ENCODE data around the gene ASPSCR1.
"Not testable (repeated sequence)": the region's sequence is repeated elsewhere in the genome, so short reads cannot be mapped to it uniquely, and the experiment has no call there.

ASPSCR1 gene

GRCh38 chr17:81942167-81942553 lies 35.3 kb upstream of the ASPSCR1 start:
- H3K4me3 ChIP-seq (ENCODE audit: low read depth in 1 of 2, low read length in 2 of 2), result peak overlapping the region in 1 of 2 donors; percentile 59
- H3K36me3 ChIP-seq (ENCODE audit: control insufficient read depth in 1 of 2, insufficient read depth in 2 of 2, low read length in 2 of 2), result no peaks in the 10 kb centered on the region
- H3K9ac ChIP-seq (ENCODE audit: low read depth in 1 of 2, low read length in 2 of 2), result no peak overlapping the region
- H3K4me1 ChIP-seq (ENCODE audit: control insufficient read depth in 1 of 2, insufficient read depth in 2 of 2, low read length in 2 of 2), result peaks cover 0 to 18% of the 10 kb centered on the region in 2 donors
- no peaks in the 10 kb centered on the region for H3K9me3 ChIP-seq (ENCODE audit: control insufficient read depth in 1 of 2, low read length in 2 of 2)
- no peaks in the 10 kb centered on the region for H3K27me3 ChIP-seq (ENCODE audit: control insufficient read depth in 1 of 2, insufficient read depth in 2 of 2, low read length in 2 of 2)
- H3K27ac ChIP-seq (ENCODE audit: low read depth, low read length), result no peak overlapping the region

GRCh38 chr17:81944858-81945257 lies 32.6 kb upstream of the ASPSCR1 start:
- no peak overlapping the region for H3K4me3 ChIP-seq (ENCODE audit: low read depth in 1 of 2, low read length in 2 of 2)
- no peak overlapping the region for H3K27ac ChIP-seq (ENCODE audit: low read depth, low read length)
- H3K4me1 ChIP-seq (ENCODE audit: control insufficient read depth in 1 of 2, insufficient read depth in 2 of 2, low read length in 2 of 2), result peaks cover 0 to 18% of the 10 kb centered on the region in 2 donors
- no peaks in the 10 kb centered on the region for H3K9me3 ChIP-seq (ENCODE audit: control insufficient read depth in 1 of 2, low read length in 2 of 2)
- H3K9ac ChIP-seq (ENCODE audit: low read depth in 1 of 2, low read length in 2 of 2), result no peak overlapping the region
- no peaks in the 10 kb centered on the region for H3K36me3 ChIP-seq (ENCODE audit: control insufficient read depth in 1 of 2, insufficient read depth in 2 of 2, low read length in 2 of 2)
- H3K27me3 ChIP-seq (ENCODE audit: control insufficient read depth in 1 of 2, insufficient read depth in 2 of 2, low read length in 2 of 2), result no peaks in the 10 kb centered on the region

GRCh38 chr17:81947189-81947588 lies 30.2 kb upstream of the ASPSCR1 start, which contains the start of gene MYADML2:
Gene MYADML2, minus strand, starts transcription at chr17:81947233. Its CDS starts 5,492 bp downstream, at chr17:81941741.
- Histone ChIP-seq H3K9me3 (ENCODE audit: control insufficient read depth in 1 of 2, low read length in 2 of 2) (no peaks in the 10 kb centered on the region), H3K36me3 (ENCODE audit: control insufficient read depth in 1 of 2, insufficient read depth in 2 of 2, low read length in 2 of 2) (no peaks in the 10 kb centered on the region), H3K9ac (ENCODE audit: low read depth in 1 of 2, low read length in 2 of 2) (no peak within 1 kb of the TSS), H3K27me3 (ENCODE audit: control insufficient read depth in 1 of 2, insufficient read depth in 2 of 2, low read length in 2 of 2) (no peaks in the 10 kb centered on the region), H3K4me1 (ENCODE audit: control insufficient read depth in 1 of 2, insufficient read depth in 2 of 2, low read length in 2 of 2) (no peaks in the 10 kb centered on the region), H3K27ac (ENCODE audit: low read depth, low read length) (no peak within 1 kb of the TSS), H3K4me3 (ENCODE audit: low read depth in 1 of 2, low read length in 2 of 2) (no peak within 1 kb of the TSS)

GRCh38 chr17:81948635-81949378 lies 28.6 kb upstream of the ASPSCR1 start:
- Histone ChIP-seq H3K9me3 (ENCODE audit: control insufficient read depth in 1 of 2, low read length in 2 of 2) (no peaks in the 10 kb centered on the region), H3K9ac (ENCODE audit: low read depth in 1 of 2, low read length in 2 of 2) (no peak overlapping the region), H3K27me3 (ENCODE audit: control insufficient read depth in 1 of 2, insufficient read depth in 2 of 2, low read length in 2 of 2) (no peaks in the 10 kb centered on the region), H3K4me1 (ENCODE audit: control insufficient read depth in 1 of 2, insufficient read depth in 2 of 2, low read length in 2 of 2) (no peaks in the 10 kb centered on the region), H3K27ac (ENCODE audit: low read depth, low read length) (no peak overlapping the region), H3K36me3 (ENCODE audit: control insufficient read depth in 1 of 2, insufficient read depth in 2 of 2, low read length in 2 of 2) (no peaks in the 10 kb centered on the region), H3K4me3 (ENCODE audit: low read depth in 1 of 2, low read length in 2 of 2) (no peak overlapping the region)

- no peaks in the 10 kb centered on the region for H3K36me3 ChIP-seq (ENCODE audit: control insufficient read depth in 1 of 2, insufficient read depth in 2 of 2, low read length in 2 of 2)
- H3K9ac ChIP-seq (ENCODE audit: low read depth in 1 of 2, low read length in 2 of 2), result no peak overlapping the region
- no peaks in the 10 kb centered on the region for H3K9me3 ChIP-seq (ENCODE audit: control insufficient read depth in 1 of 2, low read length in 2 of 2)
- H3K4me3 ChIP-seq (ENCODE audit: low read depth in 1 of 2, low read length in 2 of 2), result no peak overlapping the region
- H3K4me1 ChIP-seq (ENCODE audit: control insufficient read depth in 1 of 2, insufficient read depth in 2 of 2, low read length in 2 of 2), result no peaks in the 10 kb centered on the region
- no peak overlapping the region for H3K27ac ChIP-seq (ENCODE audit: low read depth, low read length)
- no peaks in the 10 kb centered on the region for H3K27me3 ChIP-seq (ENCODE audit: control insufficient read depth in 1 of 2, insufficient read depth in 2 of 2, low read length in 2 of 2)
These were observed 26.9 kb upstream of the ASPSCR1 start for GRCh38 chr17:81950501-81950900.

GRCh38 chr17:81951785-81952684 lies 25.4 kb upstream of the ASPSCR1 start:
- Histone ChIP-seq H3K36me3 (ENCODE audit: control insufficient read depth in 1 of 2, insufficient read depth in 2 of 2, low read length in 2 of 2) (no peaks in the 10 kb centered on the region), H3K9me3 (ENCODE audit: control insufficient read depth in 1 of 2, low read length in 2 of 2) (no peaks in the 10 kb centered on the region), H3K4me3 (ENCODE audit: low read depth in 1 of 2, low read length in 2 of 2) (no peak overlapping the region), H3K27me3 (ENCODE audit: control insufficient read depth in 1 of 2, insufficient read depth in 2 of 2, low read length in 2 of 2) (no peaks in the 10 kb centered on the region), H3K4me1 (ENCODE audit: control insufficient read depth in 1 of 2, insufficient read depth in 2 of 2, low read length in 2 of 2) (no peaks in the 10 kb centered on the region), H3K27ac (ENCODE audit: low read depth, low read length) (no peak overlapping the region), H3K9ac (ENCODE audit: low read depth in 1 of 2, low read length in 2 of 2) (no peak overlapping the region)

- Histone ChIP-seq H3K27ac (ENCODE audit: low read depth, low read length) (no peak overlapping the region), H3K4me3 (ENCODE audit: low read depth in 1 of 2, low read length in 2 of 2) (no peak overlapping the region), H3K4me1 (ENCODE audit: control insufficient read depth in 1 of 2, insufficient read depth in 2 of 2, low read length in 2 of 2) (no peaks in the 10 kb centered on the region), H3K36me3 (ENCODE audit: control insufficient read depth in 1 of 2, insufficient read depth in 2 of 2, low read length in 2 of 2) (no peaks in the 10 kb centered on the region), H3K27me3 (ENCODE audit: control insufficient read depth in 1 of 2, insufficient read depth in 2 of 2, low read length in 2 of 2) (peaks cover 0 to under 1% of the 10 kb centered on the region in 2 donors), H3K9me3 (ENCODE audit: control insufficient read depth in 1 of 2, low read length in 2 of 2) (no peaks in the 10 kb centered on the region), H3K9ac (ENCODE audit: low read depth in 1 of 2, low read length in 2 of 2) (no peak overlapping the region)
These were observed 24.6 kb upstream of the ASPSCR1 start for GRCh38 chr17:81952792-81953228.

- not testable (repeated sequence) for H3K27ac ChIP-seq (ENCODE audit: low read depth, low read length); H3K36me3 ChIP-seq (ENCODE audit: control insufficient read depth in 1 of 2, insufficient read depth in 2 of 2, low read length in 2 of 2); H3K27me3 ChIP-seq (ENCODE audit: control insufficient read depth in 1 of 2, insufficient read depth in 2 of 2, low read length in 2 of 2); H3K9ac ChIP-seq (ENCODE audit: low read depth in 1 of 2, low read length in 2 of 2); H3K4me1 ChIP-seq (ENCODE audit: control insufficient read depth in 1 of 2, insufficient read depth in 2 of 2, low read length in 2 of 2); H3K9me3 ChIP-seq (ENCODE audit: control insufficient read depth in 1 of 2, low read length in 2 of 2); H3K4me3 ChIP-seq (ENCODE audit: low read depth in 1 of 2, low read length in 2 of 2)
These were observed 24.0 kb upstream of the ASPSCR1 start for GRCh38 chr17:81953443-81953842.

- Histone ChIP-seq H3K9me3 (ENCODE audit: control insufficient read depth in 1 of 2, low read length in 2 of 2) (no peaks in the 10 kb centered on the region), H3K4me1 (ENCODE audit: control insufficient read depth in 1 of 2, insufficient read depth in 2 of 2, low read length in 2 of 2) (no peaks in the 10 kb centered on the region), H3K27ac (ENCODE audit: low read depth, low read length) (no peak overlapping the region)
These were observed 23.0 kb upstream of the ASPSCR1 start for GRCh38 chr17:81954131-81955057.

More at GRCh38 chr17:81954131-81955057, 23.0 kb upstream of the ASPSCR1 start:
- Histone ChIP-seq H3K4me3 (ENCODE audit: low read depth in 1 of 2, low read length in 2 of 2) (no peak overlapping the region), H3K27me3 (ENCODE audit: control insufficient read depth in 1 of 2, insufficient read depth in 2 of 2, low read length in 2 of 2) (peaks cover 14 to 15% of the 10 kb centered on the region in 2 donors), H3K9ac (ENCODE audit: low read depth in 1 of 2, low read length in 2 of 2) (no peak overlapping the region), H3K36me3 (ENCODE audit: control insufficient read depth in 1 of 2, insufficient read depth in 2 of 2, low read length in 2 of 2) (no peaks in the 10 kb centered on the region)
